RWPE2 (cell line): ENCODE measurements around the gene ZNF391.

Source experiments
- ATAC-seq: fragments of 200-7000 bp; cut with Tn5 transposase; 3 replicates; pipeline ENCODE4 v1.9.1; 2021; ENCODE audit warnings: low read depth
- DNase-seq: peaks from one replicate; pipeline ENCODE4 v3.0.0-alpha.2; 2020; ENCODE audit warnings: low spot score
- H3K27ac ChIP-seq: fragments of 450-650 bp; 2 replicates; pipeline ENCODE4 v1.5.1; 2017; ENCODE audit warnings: mild to moderate bottlenecking; ENCODE audit not compliant: poor library complexity, severe bottlenecking
- H3K27me3 ChIP-seq: fragments of 250-450 bp; sonication (Bioruptor Pico); 2 replicates; pipeline ENCODE4 v1.5.1; 2021; ENCODE audit warnings: mild to moderate bottlenecking, moderate library complexity; ENCODE audit not compliant: insufficient read depth, poor library complexity, severe bottlenecking
- H3K36me3 ChIP-seq: fragments of 250-450 bp; sonication (Bioruptor Pico); 2 replicates; pipeline ENCODE4 v1.5.1; 2020; ENCODE audit warnings: low read depth, mild to moderate bottlenecking, moderate library complexity
- H3K4me1 ChIP-seq: fragments of 250-450 bp; sonication (Bioruptor Pico); 2 replicates; pipeline ENCODE4 v1.5.1; 2021; ENCODE audit warnings: mild to moderate bottlenecking, moderate library complexity; ENCODE audit not compliant: insufficient read depth, poor library complexity, severe bottlenecking
- H3K4me3 ChIP-seq: fragments of 250-450 bp; sonication (Bioruptor Pico); 2 replicates; pipeline ENCODE4 v1.5.1; 2021; ENCODE audit warnings: mild to moderate bottlenecking, moderate library complexity; ENCODE audit not compliant: severe bottlenecking
- H3K9me3 ChIP-seq: fragments of 250-450 bp; sonication (Bioruptor Pico); 2 replicates; pipeline ENCODE4 v1.5.1; 2021; ENCODE audit warnings: mild to moderate bottlenecking, moderate library complexity; ENCODE audit not compliant: severe bottlenecking
- CTCF ChIP-seq: fragments of 450-650 bp; IDR thresholded peaks from one replicate; pipeline ENCODE4 v1.5.1; 2017; ENCODE audit warnings: mild to moderate bottlenecking, moderate library complexity; ENCODE audit not compliant: poor library complexity, severe bottlenecking

The ZNF391 gene

GRCh38 chr6:27451660-27452390 lies 63.3 kb downstream of the ZNF391 start:
- H3K27me3 ChIP-seq: no peaks in the 10 kb centered on the region
- DNase-seq (no peak), ATAC-seq (no peak)
- TF ChIP-seq CTCF: no peak
- no peaks in the 10 kb centered on the region for H3K4me1 ChIP-seq
- H3K36me3 ChIP-seq: peaks cover 64% of the 10 kb centered on the region
- H3K27ac ChIP-seq: no peak overlapping the region
- H3K4me3 ChIP-seq: no peak overlapping the region
- H3K9me3 ChIP-seq: peaks cover 49% of the 10 kb centered on the region

GRCh38 chr6:27452496-27452897 lies 63.9 kb downstream of the ZNF391 start:
- peaks cover 71% of the 10 kb centered on the region for H3K36me3 ChIP-seq
- no peaks in the 10 kb centered on the region for H3K27me3 ChIP-seq
- DNase-seq: no peak
- ATAC-seq: no peak
- no peak for TF ChIP-seq CTCF
- no peak overlapping the region for H3K4me3 ChIP-seq
- H3K27ac ChIP-seq: no peak overlapping the region
- no peaks in the 10 kb centered on the region for H3K4me1 ChIP-seq
- peaks cover 49% of the 10 kb centered on the region for H3K9me3 ChIP-seq
